Measurements from ENCODE around the gene PSD4. TPM values are rescaled to one million over a fixed set of nuclear protein-coding genes. Genes with fewer than 3 reads are reported as not detected.

Gene PSD4
- total RNA-seq, 1 experiment from 2014 or later: 12.6 TPM

DNA sequence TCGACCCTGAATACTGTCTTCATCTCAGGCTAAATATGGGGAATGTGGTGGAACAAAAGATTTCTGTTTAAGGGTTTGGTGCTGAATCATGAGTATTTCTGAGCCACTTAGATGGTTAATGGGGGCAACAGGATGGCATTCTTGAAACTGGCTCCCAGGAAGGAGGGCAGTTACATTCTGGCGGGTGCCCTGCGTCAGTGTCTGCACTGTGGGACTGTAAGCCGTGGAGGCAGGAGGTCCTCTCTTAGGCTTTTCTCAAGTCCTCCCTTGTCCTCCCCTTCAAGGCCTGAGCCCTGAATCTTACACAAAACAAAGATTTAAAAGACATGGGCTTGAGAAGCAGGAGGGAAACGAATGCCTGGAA lies 45.7 kb downstream of the PSD4 start:
- Histone ChIP-seq H3K79me2 (ENCODE audit: insufficient read depth, low read length) (no peaks in the 10 kb centered on the region), H3K36me3 (ENCODE audit: control insufficient read depth in 1 of 2, insufficient read depth in 2 of 2, low read length in 2 of 2) (no peaks in the 10 kb centered on the region), H3K4me1 (ENCODE audit: control insufficient read depth in 1 of 2, insufficient read depth in 2 of 2, low read length in 2 of 2) (peaks cover 31 to 37% of the 10 kb centered on the region in 2 experiments), H3K27ac (ENCODE audit: low read depth, low read length) (peak overlapping the region; percentile 44), H2AFZ (ENCODE audit: low read depth, low read length, poor library complexity, severe bottlenecking) (no peak overlapping the region), H3K9ac (ENCODE audit: low read length) (peak overlapping the region; percentile 48), H3K9me2 (ENCODE audit: insufficient read depth) (peaks cover 4% of the 10 kb centered on the region; the same call in 1 of the 2 replicates), H3K27me3 (ENCODE audit: insufficient read depth, low read length) (no peaks in the 10 kb centered on the region), H3K4me3 (replicated peaks in 1 of 2; ENCODE audit: low read depth in 1 of 2, low read length in 2 of 2) (peak overlapping the region; percentile 15 to 33; a peak in 2 of 4 replicates), H3K4me2 (ENCODE audit: low read length) (peak overlapping the region; percentile 64), H3K9me3 (ENCODE audit: control insufficient read depth in 1 of 2, insufficient read depth in 1 of 2, low read depth in 1 of 2, low read length in 2 of 2) (no peaks in the 10 kb centered on the region), H4K20me1 (ENCODE audit: insufficient read depth) (no peaks in the 10 kb centered on the region)
- TSS peak; percentile 45 for BruUV-seq (replicated peaks)
- ChIA-PET POLR2A (interaction anchor here (0.7 to 2.3 kb wide), 5 partner anchors 8 to 21 kb away, joined by 3 to 22 read pairs (median 3); no protein-coding TSS in a partner anchor), RAD21 (ENCODE audit: low non-redundant PET in 1 of 2, low total read pairs in 2 of 2, uncharacterized antibody in 2 of 2, unreplicated experiment in 2 of 2) (no interaction called here), CTCF (interaction anchor here (1.0 to 1.4 kb wide), 3 partner anchors 15 to 21 kb away, joined by 3 read pairs; no protein-coding TSS in a partner anchor)
- TF ChIP-seq, protein P1, sequence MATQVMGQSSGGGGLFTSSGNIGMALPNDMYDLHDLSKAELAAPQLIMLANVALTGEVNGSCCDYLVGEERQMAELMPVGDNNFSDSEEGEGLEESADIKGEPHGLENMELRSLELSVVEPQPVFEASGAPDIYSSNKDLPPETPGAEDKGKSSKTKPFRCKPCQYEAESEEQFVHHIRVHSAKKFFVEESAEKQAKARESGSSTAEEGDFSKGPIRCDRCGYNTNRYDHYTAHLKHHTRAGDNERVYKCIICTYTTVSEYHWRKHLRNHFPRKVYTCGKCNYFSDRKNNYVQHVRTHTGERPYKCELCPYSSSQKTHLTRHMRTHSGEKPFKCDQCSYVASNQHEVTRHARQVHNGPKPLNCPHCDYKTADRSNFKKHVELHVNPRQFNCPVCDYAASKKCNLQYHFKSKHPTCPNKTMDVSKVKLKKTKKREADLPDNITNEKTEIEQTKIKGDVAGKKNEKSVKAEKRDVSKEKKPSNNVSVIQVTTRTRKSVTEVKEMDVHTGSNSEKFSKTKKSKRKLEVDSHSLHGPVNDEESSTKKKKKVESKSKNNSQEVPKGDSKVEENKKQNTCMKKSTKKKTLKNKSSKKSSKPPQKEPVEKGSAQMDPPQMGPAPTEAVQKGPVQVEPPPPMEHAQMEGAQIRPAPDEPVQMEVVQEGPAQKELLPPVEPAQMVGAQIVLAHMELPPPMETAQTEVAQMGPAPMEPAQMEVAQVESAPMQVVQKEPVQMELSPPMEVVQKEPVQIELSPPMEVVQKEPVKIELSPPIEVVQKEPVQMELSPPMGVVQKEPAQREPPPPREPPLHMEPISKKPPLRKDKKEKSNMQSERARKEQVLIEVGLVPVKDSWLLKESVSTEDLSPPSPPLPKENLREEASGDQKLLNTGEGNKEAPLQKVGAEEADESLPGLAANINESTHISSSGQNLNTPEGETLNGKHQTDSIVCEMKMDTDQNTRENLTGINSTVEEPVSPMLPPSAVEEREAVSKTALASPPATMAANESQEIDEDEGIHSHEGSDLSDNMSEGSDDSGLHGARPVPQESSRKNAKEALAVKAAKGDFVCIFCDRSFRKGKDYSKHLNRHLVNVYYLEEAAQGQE (IDR thresholded peaks at IDR 0.05; ENCODE audit: low read depth): no peak
- TF ChIP-seq, protein P2, sequence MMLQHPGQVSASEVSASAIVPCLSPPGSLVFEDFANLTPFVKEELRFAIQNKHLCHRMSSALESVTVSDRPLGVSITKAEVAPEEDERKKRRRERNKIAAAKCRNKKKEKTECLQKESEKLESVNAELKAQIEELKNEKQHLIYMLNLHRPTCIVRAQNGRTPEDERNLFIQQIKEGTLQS (IDR thresholded peaks at IDR 0.05): no peak
- ATAC-seq (peak; percentile 28), DNase-seq (ENCODE audit: low read depth, low spot score) (no peak)
- intact Hi-C loops (cut with micrococcal nuclease): no loop called here

Data from HCT116 (cell line).